NCI-H1436 treated with DMSO at 0.1 percent for 48 hours (cell line): Measurements from ENCODE around the gene JUN.
"Not testable (repeated sequence)": the region's sequence is repeated elsewhere in the genome, so short reads cannot be mapped to it uniquely, and the experiment has no call there.

ENCODE experiments used
- DNase-seq: peaks from one replicate; lab custom pipeline; 2025; lab: John Stamatoyannopoulos, UW

The JUN gene

DNA sequence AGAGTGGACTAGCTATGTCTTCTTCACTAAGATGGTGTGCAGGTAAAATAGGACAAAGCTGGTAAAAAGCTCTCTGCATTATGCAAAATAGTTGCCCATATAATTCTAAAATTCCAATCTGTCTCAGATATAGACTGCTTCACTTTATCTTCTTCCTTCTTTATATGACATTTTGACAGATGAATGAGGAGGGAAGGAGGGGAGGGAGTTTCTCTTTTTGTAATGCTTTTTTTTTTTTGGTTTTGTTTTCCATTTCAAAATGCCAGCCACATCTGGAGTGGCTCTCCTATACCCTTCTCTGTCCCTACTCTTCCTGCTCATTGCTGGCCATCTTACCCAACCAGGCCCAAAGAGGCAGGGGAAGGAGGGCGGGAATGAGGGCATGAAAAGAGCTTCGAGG lies 24.2 kb upstream of the JUN start:
- no peak for DNase-seq

DNA sequence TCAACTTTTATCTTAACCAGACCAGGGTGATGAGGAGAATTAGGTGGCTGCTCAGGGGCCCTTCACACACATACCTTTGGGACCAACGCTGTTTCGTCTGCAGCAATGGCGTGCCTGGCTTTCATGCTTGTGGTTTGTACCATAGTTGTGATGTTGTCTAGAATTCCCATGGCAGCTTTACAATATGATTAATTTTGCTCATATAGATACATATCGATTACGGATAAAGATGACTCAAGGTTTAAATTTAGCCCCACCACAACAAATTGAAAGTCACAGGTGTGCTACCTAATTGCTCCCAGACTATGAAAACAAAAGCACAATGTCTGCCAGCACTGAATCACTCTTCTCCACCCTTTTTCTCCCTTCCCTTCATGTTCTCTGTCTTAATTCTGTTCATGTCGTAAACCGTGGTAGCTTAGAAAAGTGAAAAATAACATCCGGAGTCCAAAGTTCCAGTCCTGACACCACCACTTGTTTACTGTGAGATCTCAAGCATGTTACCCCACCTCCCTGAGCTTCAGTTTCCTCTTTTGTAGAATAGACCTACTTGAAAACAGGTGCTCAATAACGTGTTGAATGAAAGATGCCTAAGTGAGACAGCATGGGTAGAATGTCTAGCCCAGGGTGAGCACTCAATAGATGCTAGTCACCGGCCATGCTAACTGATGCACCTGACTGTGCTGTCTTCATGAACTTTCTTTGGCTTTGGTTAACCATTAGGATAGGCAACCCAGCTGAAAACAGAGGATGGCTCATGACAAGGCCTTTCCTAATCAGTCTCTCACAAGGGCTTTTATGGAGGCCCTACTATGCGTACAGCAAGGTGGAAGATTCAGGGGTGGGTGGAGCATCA lies 22.1 kb upstream of the JUN start:
- DNase-seq: no peak

DNA sequence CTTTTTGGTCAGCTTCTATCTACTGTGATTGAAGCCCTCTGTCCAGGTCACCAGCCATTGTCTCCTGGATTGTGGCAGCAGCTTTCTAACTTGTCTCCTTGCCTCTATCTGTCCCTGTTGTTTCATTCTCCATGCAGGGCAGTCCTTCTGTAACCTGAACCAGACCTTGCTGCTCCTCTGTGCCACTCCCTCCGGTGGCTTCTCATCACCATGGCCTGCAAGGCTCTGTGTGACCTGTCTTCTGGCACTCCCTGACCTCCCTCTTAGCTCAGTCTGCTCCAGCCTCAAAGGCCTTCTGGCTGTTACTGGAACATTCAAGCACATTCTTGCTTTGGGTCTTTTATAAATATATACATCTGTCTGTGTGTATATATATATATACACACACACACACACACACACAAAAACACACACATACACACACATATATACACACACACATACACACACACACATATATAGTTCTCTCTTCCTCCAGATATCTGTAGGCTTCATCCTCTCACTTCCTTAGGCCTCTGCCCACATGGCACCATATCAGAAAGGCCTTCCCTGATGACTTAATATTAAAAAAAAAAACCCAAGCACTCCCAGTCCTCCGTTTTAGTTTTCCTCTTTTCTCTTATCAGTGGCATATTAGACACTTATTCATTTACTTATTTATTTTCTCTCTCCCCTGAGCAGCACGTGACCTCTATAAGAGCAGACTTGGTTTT lies 21.2 kb upstream of the JUN start:
- no peak for DNase-seq

DNA sequence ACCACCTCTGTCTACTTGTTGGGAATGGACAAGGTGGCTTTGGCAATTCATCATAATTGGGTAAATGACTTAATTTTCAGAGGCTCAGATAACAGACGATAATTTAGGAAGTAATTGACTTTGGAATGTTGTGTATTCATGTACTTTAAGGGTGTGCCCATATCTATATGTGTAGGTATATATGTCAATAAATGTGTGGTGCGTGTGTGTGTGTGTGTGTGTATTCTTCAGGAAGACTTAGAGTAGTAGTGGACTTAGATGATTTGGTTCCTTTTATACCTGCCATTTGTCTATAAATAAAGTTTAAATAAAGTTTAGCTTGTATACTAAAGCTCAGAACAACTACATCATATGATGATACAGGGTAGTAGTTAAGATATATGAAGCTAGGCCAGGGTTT lies 20.0 kb upstream of the JUN start:
- DNase-seq: no peak

DNA sequence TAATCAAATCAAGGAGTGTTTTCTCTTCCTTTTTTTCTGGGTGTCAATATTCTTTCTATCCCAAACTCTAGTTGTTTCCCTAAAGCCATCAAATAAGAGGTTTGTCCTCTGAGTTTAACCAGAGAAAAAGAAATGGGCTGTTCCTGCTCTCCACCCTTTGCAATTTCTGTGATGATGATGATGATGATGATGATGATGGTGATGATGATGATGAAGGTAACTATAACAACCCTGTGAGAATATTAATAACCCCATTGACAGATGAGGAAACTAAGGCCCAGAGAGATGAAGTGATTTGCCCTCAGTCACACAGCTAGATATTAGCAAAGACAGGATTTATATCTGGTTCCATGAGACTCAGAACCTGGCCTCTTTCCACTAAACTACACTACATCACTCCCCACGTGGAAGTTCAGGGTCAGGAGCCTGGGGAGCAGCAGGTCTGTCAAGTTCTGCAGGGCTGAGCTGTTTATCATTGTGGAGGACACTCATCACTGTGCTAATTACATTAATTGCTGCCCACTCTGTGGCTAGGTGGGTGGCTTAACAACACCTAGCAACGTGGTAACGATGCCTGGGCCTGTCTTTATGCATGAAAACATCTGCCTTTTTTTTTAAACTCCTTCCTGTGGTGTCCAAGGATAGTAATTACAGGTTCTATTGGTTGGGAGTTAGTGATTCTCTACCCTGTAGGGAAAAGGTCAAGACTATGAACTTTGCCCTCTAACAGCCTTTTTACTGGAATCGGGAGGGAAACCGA lies 19.0 kb upstream of the JUN start:
- no peak for DNase-seq

DNA sequence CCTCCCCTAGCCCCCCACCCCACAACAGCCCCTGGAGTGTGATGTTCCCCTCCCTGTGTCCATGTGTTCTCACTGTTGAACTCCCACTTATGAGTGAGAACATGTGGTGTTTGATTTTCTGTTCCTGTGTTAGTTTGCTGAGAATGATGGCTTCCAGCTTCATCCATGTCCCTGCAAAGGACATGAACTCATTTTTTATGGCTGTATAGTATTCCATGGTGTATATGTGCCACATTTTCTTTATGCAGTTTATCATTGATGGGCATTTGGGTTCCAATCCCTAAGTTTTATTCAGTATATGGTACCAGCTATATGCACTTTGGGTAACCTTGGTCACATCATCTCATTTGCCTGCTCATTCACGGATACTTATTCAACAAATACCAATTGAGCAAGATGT lies 17.4 kb upstream of the JUN start:
- DNase-seq: not testable (repeated sequence)

DNA sequence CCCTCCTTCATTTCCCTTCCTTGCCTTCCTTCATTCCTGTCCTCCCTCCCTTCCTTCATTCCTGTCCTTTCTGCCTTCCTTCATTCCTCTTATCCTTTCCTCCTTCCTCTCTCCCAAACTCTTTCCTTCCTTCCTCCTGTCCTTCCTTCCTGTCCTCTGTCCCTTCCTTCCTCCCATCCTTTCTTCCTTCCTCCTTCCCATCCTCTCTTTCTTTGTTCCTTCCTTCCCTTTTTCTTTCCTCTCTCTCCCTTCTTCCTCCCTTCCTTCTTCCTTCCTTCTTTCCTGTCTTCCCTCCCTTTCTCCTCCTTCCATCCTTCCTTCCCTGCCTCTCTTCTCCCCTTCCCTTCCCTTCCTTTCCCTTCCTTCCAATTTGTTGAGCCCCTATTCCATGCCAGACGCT lies 15.8 kb upstream of the JUN start:
- no peak for DNase-seq

DNA sequence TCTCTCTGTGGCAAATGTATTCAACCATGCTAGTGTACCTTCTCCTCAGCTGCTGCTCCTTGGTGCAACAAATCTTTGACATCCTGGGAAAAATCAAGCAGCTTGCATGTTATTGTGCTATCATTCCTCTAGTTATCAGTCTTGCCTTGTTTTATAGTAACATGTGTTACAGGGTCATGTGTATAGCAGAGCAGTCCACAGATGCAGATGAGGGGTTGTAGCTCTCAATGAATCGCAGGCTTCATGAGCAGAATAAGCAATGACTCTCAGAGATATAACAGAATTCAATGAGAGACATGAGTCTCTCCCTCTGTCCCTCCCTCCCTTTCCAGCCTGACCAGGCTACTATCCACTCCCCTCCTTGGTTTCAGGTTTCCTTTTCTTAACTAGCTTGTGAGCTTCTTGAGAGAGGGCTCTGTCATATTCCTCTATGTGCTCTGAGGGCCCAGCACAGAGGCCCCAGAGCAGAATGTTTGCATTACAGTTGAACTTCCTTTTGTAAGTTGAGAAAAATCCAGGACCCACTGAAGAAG lies 15.1 kb upstream of the JUN start:
- no peak for DNase-seq

DNA sequence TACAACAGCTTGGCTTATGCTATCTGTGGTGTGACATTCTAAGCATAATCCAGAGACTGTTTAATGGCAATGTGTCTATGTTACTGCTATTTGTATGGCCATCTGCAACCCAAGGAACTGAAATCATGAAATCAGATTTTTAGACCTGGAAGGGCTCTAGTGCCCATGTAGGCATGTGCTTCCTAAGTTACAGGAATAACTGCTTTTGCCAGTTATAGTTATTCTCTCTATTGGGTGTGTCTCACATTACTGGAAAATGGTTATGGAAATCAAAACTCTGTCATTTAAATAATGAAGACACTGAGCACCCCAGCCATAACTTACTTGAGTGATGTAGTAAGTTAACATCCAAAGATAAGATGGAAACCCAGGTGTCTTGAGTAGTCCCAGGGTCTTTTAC lies 12.6 kb upstream of the JUN start:
- no peak for DNase-seq

DNA sequence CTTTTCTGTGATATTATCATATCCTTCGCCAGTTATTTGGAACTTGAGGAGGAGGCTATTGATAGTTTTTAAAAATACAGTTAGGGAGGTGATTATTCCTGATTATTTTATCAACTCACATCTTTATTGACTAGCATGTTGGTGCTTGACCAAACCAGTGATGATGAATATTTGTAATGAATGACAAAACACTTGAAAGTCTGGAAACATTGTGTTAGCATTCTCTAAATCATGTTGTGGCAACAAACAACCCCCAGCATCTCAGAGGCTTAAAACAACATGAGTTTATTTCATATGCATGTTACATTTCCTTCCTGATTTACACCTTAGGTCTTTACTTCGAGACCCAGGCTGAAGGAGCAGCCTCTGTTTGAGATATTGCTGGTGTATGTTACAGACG lies 10.7 kb upstream of the JUN start:
- DNase-seq: no peak

DNA sequence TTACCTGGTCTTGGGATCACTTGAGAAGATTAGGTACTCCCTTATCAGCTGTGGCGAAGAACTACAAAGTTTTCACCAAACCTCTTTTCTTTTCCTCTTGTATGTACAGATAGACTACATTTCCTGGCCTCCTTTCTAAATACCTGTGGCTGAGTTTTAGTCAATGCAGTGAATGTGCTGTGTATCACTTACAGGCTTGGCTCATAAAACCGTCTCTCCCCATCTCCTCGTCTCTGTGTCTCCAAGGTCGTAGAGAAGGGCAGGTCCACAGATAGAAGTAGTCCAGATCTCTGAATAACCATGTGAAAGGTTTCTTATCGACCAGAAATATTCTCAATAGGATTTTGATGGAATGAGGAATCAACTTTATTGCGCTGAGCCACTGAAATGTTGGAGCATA lies 9.0 kb upstream of the JUN start:
- DNase-seq: no peak

DNA sequence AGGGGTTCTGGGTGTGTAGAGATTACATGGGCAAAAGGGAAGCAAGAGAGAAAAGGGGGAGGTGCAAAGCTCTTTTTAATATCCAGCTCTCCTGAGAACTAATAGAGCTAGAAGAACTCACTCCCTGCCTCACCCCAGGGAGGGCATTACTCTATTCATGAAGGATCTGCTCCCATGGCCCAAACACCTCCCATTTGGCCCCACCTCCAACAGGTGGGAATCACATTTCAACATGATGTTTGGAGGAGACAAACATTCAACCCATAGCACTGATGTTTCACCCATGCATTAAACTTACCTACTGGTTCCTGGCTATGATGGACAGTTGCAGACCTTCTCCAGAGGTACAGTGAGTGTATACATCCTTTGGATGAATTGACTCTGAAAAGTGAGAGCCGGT lies 7.3 kb upstream of the JUN start:
- DNase-seq: no peak

DNA sequence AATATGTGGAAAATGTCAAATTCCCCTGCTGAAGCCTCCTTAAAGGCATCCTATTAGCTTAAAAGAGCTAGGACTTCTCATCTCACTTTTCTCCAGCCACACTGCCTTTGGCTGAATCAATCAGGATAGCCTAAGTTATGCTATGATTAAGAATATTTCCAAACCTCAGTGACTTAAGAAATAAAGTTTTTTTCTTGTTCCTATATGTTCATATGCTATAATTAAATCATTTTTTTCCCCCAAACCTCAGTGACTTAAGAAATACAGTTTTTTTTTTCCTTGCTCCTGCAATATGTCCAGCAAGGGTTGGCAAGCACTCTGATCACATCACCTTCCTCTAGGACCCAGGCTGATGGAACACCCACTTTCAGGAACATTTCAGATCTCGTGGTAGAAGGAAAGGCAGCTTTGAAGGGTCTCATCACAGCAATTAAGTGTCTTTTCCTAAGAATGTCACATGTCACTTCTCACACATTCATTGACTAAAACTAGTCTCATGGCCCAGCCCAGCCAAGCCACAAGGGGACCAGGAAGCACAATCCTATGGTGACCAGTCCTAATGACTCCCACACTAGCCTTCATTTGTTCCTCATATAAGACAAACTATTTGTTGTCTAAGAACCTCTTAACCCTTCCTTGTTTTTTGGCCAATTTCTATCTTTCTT lies 6.3 kb upstream of the JUN start:
- DNase-seq: no peak

DNA sequence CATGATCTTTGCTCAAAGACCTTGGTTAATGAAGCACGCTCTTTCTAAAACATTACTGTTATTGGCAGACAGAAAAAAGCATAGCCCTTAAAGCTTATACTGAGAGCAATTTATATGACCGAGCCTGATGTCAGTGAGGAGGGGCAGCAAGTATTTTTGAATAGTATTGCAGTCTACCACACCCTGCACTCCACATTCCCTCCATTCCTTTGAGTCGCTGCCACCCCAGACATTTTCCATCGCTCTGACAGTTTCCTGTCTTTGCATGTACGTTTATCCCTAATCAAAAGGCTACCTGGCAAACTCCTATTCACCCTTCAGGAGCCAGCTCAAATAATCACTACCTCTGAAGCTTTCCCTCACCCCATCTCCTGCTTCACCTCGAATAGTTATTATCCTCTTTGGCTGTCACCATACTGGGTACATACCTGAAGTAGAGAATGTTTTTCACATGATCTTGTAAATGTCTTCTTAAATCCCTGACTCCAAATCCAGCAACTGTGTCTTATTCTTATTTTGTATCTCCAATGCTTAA lies 5.5 kb upstream of the JUN start:
- no peak for DNase-seq

DNA sequence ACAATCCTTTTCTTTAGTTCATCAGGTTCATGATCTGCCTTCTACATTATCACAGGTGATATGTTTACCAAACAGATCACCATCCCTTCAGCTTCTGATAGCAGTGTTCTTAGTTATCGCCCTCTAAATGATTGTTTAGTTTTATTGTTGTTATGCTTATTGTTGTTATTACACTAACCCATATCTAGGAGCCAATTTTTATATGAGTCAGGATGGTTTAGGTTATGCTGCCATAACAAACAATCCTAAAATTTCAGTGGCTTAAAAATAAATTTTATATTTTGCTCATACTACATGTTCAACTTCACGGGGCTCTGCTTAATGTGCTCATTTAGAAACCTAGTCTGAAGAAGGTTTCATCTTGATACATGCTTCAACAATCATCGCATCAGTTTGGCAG lies 4.4 kb upstream of the JUN start:
- DNase-seq: no peak

DNA sequence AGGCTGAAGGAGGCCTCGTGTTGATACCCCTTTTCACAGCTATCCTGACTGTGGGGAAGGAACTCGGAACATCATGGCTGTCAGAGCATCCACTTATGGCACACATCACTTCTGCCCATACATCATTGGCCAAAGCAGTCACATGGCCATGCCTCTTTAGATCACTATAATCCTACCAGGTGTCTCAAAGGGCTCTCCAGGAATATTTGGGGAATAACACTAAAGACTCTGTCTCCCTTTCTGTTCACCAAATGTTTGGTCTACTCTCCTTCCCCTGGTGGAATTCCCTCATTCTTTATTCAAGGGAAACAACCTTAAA lies 3.0 kb upstream of the JUN start:
- DNase-seq: no peak

DNA sequence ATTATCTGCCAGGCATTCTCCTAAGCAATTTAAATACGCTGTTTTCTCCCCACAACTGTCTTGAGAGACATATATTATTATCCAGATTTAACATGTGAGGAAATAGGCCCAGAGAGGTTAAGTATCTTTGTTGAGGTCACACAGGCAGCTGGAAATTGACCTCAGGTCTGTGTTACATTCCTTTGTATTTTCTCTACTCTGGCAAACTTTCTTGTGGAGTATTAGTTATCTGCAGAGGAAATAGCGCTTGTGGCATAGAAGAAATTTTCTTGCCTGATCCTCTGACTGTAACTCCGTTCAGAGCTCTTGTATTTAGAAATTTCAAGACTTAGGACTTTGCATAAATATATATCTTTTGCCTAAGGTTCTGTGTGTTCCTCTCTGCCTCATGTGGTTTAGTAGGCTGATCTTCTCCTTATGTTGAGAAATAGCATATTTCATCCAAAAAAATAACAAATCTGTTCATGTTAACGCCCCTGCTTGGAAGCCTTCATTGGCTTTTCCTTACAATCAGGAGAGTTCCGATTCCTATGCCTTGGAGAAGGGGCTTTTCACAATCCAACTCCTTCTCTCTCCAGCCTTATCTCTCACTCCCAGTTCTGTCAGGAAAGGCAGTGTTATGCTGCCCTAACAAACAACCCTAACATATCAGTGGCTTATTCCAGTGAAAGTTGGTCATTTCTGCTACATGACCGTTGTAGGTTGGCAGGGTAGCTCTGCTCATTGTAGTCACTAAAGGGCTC lies 2.5 kb upstream of the JUN start:
- DNase-seq: no peak

DNA sequence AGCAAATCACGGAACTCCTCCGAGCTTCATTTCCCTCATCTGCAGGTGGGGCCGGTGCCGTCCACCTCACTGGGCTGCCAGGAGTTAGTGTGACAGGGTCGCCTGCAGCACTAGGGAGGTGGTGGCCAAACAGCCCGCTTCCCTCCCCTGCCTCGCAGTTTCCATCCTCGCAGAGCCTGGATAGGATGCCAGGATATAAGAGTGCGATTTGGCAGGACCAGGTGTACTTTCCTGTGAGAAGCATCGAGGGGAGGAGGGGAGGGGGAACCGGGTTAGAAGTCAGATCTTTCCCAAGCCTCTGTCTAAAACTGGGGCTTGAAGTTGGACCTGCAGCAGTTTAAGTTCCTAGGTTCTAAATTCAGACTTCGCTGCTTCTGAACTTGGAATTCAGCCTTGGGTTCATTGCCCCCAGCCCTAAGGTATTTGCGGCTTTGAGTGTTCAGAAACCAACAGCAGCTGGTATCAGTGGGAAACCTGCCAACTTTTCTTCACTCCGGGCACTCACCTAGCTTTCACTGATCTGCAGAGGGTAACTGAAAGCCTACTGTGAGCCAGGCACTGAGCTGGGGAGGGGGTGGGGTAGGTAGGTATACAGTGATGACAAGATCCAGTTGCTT lies 1.7 kb upstream of the JUN start:
- no peak for DNase-seq

DNA sequence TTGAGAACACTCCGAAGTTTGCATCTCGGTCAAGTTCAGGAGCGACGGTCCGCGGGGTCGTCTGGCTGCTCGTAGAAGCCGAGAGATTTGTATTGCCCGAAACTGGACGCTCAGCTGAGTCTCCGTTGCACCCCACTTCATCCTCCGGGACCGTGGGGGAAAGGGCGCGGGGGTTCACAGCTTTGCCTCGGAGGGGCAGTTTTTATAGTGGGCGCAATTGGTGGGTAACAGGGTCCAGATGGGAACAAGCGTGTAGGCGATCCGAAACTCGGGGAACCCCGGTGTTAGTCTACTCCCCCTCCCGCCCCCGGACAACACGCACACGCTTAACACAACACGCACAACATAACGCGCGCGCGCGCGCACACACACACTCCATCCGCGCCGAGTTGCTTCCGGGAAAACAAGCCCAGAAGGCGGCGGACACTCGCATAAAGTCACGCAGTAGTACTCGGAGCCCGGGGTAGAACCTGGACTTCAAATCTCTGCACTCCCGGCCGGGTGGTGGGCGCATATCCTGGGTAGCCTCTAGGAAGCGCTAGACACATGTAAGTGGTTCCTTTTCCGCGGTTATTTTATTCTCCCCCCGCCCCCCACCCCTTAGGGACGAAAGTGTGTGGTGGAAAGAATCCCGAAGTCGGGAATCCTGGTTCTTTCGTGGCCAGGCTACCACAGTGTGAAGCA lies 1.1 kb upstream of the JUN start:
- no peak for DNase-seq
